ENCODE measurements around the gene DEF6.
A peak's percentile ranks its signal among the peaks of the same experiment; 100 is the strongest.
"Not testable (repeated sequence)": the region's sequence is repeated elsewhere in the genome, so short reads cannot be mapped to it uniquely, and the experiment has no call there.

DEF6 gene

GRCh38 chr6:35327349-35328027 is 29.9 kb downstream of the DEF6 start:
- TF ChIP-seq, protein P1, sequence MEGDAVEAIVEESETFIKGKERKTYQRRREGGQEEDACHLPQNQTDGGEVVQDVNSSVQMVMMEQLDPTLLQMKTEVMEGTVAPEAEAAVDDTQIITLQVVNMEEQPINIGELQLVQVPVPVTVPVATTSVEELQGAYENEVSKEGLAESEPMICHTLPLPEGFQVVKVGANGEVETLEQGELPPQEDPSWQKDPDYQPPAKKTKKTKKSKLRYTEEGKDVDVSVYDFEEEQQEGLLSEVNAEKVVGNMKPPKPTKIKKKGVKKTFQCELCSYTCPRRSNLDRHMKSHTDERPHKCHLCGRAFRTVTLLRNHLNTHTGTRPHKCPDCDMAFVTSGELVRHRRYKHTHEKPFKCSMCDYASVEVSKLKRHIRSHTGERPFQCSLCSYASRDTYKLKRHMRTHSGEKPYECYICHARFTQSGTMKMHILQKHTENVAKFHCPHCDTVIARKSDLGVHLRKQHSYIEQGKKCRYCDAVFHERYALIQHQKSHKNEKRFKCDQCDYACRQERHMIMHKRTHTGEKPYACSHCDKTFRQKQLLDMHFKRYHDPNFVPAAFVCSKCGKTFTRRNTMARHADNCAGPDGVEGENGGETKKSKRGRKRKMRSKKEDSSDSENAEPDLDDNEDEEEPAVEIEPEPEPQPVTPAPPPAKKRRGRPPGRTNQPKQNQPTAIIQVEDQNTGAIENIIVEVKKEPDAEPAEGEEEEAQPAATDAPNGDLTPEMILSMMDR (IDR thresholded peaks at IDR 0.05; ENCODE audit: low read depth, low read length) = peak; percentile 88
- H3K36me3 ChIP-seq = no peaks in the 10 kb centered on the region
- no peak overlapping the region for H3K27ac ChIP-seq
- H3K27me3 ChIP-seq (ENCODE audit: insufficient read depth, low read depth, severe bottlenecking) = no peaks in the 10 kb centered on the region
- H3K4me3 ChIP-seq (ENCODE audit: low read depth, low read length) = no peak overlapping the region
- DNase-seq = peak; percentile 90
- H3K9me3 ChIP-seq (ENCODE audit: severe bottlenecking) = peaks cover 5% of the 10 kb centered on the region

DNA sequence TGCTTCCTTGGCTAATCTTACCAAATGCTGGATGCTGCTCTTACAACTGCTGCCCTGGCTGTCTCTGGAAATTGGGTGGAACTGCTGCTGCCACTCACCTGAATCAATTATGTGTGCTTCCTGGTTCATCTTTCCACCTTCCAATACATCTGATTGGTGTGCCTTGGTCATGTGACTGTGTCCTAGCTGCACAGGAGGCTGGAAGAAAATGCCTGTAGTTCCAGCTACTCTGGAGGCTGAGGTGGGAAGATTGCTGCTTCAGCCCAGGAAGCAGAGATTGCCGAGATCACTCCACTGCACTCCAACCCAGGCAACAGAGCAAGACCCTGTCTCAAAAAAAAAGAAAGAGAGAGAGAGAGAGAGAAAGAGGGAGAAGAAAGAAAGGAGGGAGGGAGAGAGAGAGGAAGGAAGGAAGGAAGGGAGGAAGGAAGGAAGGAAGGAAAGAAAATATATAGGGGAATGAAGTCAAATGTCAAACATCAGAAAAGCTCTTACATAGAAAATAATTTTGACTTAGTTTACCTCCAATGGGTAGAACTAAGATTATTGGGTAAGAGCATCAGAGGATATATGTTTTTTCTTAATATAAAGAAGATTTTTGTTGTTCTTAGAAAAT is 30.6 kb downstream of the DEF6 start:
- no peaks in the 10 kb centered on the region for H3K36me3 ChIP-seq
- H3K9me3 ChIP-seq (ENCODE audit: severe bottlenecking) = peaks cover 5% of the 10 kb centered on the region
- DNase-seq = no peak
- TF ChIP-seq, protein P1 (IDR thresholded peaks at IDR 0.05; ENCODE audit: low read depth, low read length) = no peak
- H3K4me3 ChIP-seq (ENCODE audit: low read depth, low read length) = no peak overlapping the region
- no peaks in the 10 kb centered on the region for H3K27me3 ChIP-seq (ENCODE audit: insufficient read depth, low read depth, severe bottlenecking)
- H3K27ac ChIP-seq = no peak overlapping the region

DNA sequence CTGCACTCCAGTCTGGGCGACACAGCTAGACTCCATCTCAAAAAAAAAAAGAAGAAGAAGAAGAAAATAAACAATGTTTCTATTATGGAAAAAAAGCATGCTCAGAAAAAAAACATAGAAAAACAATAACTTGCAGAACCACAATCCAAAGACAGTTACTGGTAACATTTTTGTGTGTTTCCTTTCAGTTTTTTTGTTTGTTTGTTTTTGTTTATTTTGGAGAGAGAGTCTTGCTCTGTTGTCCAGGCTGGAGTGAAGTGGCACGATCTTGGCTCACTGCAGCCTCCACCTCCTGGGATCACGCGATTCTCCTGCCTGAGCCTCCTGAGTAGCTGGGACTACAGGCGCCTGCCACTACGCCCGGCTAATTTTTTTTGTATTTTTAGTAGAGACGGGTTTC is 31.3 kb downstream of the DEF6 start:
- not testable (repeated sequence) for DNase-seq; H3K27ac ChIP-seq; H3K27me3 ChIP-seq (ENCODE audit: insufficient read depth, low read depth, severe bottlenecking); H3K4me3 ChIP-seq (ENCODE audit: low read depth, low read length); H3K36me3 ChIP-seq; H3K9me3 ChIP-seq (ENCODE audit: severe bottlenecking)

GRCh38 chr6:35330541-35331119 is 33.0 kb downstream of the DEF6 start:
- H3K27ac ChIP-seq = no peak overlapping the region
- H3K27me3 ChIP-seq (ENCODE audit: insufficient read depth, low read depth, severe bottlenecking) = no peaks in the 10 kb centered on the region
- no peaks in the 10 kb centered on the region for H3K36me3 ChIP-seq
- TF ChIP-seq, protein P1 (IDR thresholded peaks at IDR 0.05; ENCODE audit: low read depth, low read length) = no peak
- no peak overlapping the region for H3K4me3 ChIP-seq (ENCODE audit: low read depth, low read length)
- H3K9me3 ChIP-seq (ENCODE audit: severe bottlenecking) = peaks cover 5% of the 10 kb centered on the region
- DNase-seq = no peak

DNA sequence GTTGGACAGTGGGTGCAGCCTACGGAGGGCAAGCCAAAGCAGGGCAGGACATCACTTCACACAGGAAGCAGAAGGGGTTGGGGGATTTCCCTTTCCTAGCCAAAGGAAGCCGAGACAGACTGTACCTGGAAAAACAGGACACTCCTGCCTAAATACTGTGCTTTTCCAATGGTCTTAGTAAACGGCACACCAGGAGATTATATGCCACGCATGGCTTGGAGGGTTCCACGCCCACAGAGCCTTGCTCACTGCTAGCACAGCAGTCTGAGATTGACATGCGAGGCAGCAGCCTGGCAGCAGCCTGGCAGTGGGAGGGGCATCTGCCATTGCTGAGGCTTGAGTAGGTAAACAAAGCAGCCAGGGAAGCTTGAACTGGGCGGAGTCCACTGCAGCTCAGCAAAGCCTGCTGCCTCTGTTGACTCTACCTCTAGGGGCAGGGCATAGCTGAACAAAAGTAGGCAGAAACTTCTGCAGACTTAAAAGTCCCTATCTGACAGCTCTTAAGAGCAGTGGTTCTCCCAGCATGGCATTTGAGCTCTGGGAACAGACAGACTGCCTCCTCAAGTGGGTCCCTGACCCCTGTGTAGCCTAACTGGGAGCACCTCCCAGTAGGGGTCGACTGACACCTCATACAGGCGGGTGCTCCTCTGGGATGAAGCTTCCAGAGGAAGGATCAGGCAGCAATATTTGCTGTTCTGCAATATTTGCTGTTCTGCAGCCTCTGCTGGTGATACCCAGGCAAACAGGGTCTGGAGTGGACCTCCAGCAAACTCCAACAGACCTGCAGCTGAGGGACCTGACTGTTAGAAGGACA is 34.7 kb downstream of the DEF6 start:
- H3K27me3 ChIP-seq (ENCODE audit: insufficient read depth, low read depth, severe bottlenecking); H3K36me3 ChIP-seq; H3K27ac ChIP-seq; H3K9me3 ChIP-seq (ENCODE audit: severe bottlenecking); H3K4me3 ChIP-seq (ENCODE audit: low read depth, low read length): not testable (repeated sequence)
- peak; percentile 56 for DNase-seq
- TF ChIP-seq, protein P1 (IDR thresholded peaks at IDR 0.05; ENCODE audit: low read depth, low read length) = peak; percentile 44; the same call in 1 of the 2 replicates

- no peaks in the 10 kb centered on the region for H3K9me3 ChIP-seq (ENCODE audit: severe bottlenecking)
- peaks cover 9% of the 10 kb centered on the region for H3K36me3 ChIP-seq
- no peaks in the 10 kb centered on the region for H3K27me3 ChIP-seq (ENCODE audit: insufficient read depth, low read depth, severe bottlenecking)
- TF ChIP-seq, protein P1 (IDR thresholded peaks at IDR 0.05; ENCODE audit: low read depth, low read length) = no peak
- no peak overlapping the region for H3K27ac ChIP-seq
- DNase-seq = peak; percentile 45
- H3K4me3 ChIP-seq (ENCODE audit: low read depth, low read length) = no peak overlapping the region
These were observed 43.9 kb downstream of the DEF6 start for GRCh38 chr6:35341557-35341956.
